ENCODE results near the gene ZNF77. TPM values are rescaled to one million over a fixed set of nuclear protein-coding genes. Genes with fewer than 3 reads are reported as not detected.

The ZNF77 gene
- total RNA-seq, 2 donors from 2014 or later, result 3.1 to 3.3 TPM

GRCh38 chr19:2883686-2884439, 60.9 kb downstream of the ZNF77 start:
- no peaks in the 10 kb centered on the region for H3K36me3 ChIP-seq
- intact Hi-C loops (cut with DNase I), result no loop called here

More at GRCh38 chr19:2883686-2884439, 60.9 kb downstream of the ZNF77 start:
- no peak for TF ChIP-seq CTCF (IDR thresholded peaks at IDR 0.05)
- no peak overlapping the region for H3K9ac ChIP-seq (ENCODE audit: low read depth in 2 of 2, low read length in 2 of 2)
- H3K4me1 ChIP-seq, result no peaks in the 10 kb centered on the region
- no peak overlapping the region for H3K27ac ChIP-seq
- H3K27me3 ChIP-seq, result no peaks in the 10 kb centered on the region
- H3K9me3 ChIP-seq, result no peaks in the 10 kb centered on the region
- H3K4me3 ChIP-seq, result no peak overlapping the region
- DNase-seq, result no peak

Other genes with a start within 250 kb of the ZNF77 start
- 1 to 10 TPM; 1.5 to 3.2 TPM for gene GNG7, start 242.3 kb downstream of the ZNF77 start, total RNA-seq
- gene DIRAS1, start 223.6 kb downstream of the ZNF77 start, total RNA-seq, result 1 to 10 TPM in 1 of 2 donors, under 1 TPM in 1; 0.49 to 1.7 TPM
- gene SLC39A3, start 205.0 kb downstream of the ZNF77 start, total RNA-seq, result 10 to 100 TPM; 14.8 to 34.3 TPM
- 10 to 100 TPM; 46.5 to 80.6 TPM for gene SGTA, start 161.7 kb downstream of the ZNF77 start, total RNA-seq
- 100 to 1,000 TPM in 1 of 2 donors, 10 to 100 TPM in 1; 45.5 to 139 TPM for gene THOP1, start 159.5 kb downstream of the ZNF77 start, total RNA-seq
- 1 to 10 TPM; 3.0 to 5.1 TPM for gene ZNF554, start 125.1 kb downstream of the ZNF77 start, total RNA-seq
- 1 to 10 TPM; 3.2 to 5.5 TPM for gene ZNF555, start 103.5 kb downstream of the ZNF77 start, total RNA-seq
- gene ZNF556, start 77.6 kb downstream of the ZNF77 start, total RNA-seq, result under 1 TPM in 1 of 2 donors, not detected in 1; 0.22 TPM
- gene ZNF57, start 44.0 kb downstream of the ZNF77 start, total RNA-seq, result 10 to 100 TPM; 10.9 to 12.4 TPM
- 1 to 10 TPM; 2.9 to 3.8 TPM for gene TLE6, start 32.6 kb upstream of the ZNF77 start, total RNA-seq
- gene TLE2, start 84.3 kb upstream of the ZNF77 start, total RNA-seq, result 10 to 100 TPM; 42.8 to 52.4 TPM
- gene TLE5, start 117.5 kb upstream of the ZNF77 start, total RNA-seq, result 100 to 1,000 TPM; 407 to 409 TPM
- 100 to 1,000 TPM; 197 to 215 TPM for gene GNA11, start 149.4 kb upstream of the ZNF77 start, total RNA-seq
- 1 to 10 TPM; 1.6 to 6.6 TPM for gene GNA15, start 191.1 kb upstream of the ZNF77 start, total RNA-seq
- 1 to 10 TPM in 1 of 2 donors, under 1 TPM in 1; 0.96 to 1.1 TPM for gene S1PR4, start 233.8 kb upstream of the ZNF77 start, total RNA-seq
- gene NCLN, start 241.0 kb upstream of the ZNF77 start, total RNA-seq, result 100 to 1,000 TPM in 1 of 2 donors, 10 to 100 TPM in 1; 75.0 to 195 TPM

Data from colonic mucosa (tissue), 4 donors.